Kidney (tissue), 14 donors: ENCODE measurements around the gene ZNF138. TPM values are rescaled to one million over a fixed set of nuclear protein-coding genes. Genes with fewer than 3 reads are reported as not detected.

Experiments used
- DNase-seq, 5 donors: peaks; one replicate each; pipeline ENCODE4 v3.0.0-alpha.2; 2013 to 2020
- FAIRE-seq: peaks from 2 replicates; lab custom pipeline; 2012; peaks lifted over from hg19 to GRCh38; lab: Jason Lieb, UNC
- H3K27ac ChIP-seq, 2 donors: one replicate each; pipeline ENCODE4 v1.7.0; 2013; ENCODE audit warnings: low read depth in 2 of 2, low read length in 2 of 2, inconsistent platforms in 1 of 2
- H3K27me3 ChIP-seq: one replicate; pipeline ENCODE4 v1.7.1; 2013; ENCODE audit warnings: low read length, inconsistent platforms; ENCODE audit not compliant: control insufficient read depth, insufficient read depth
- H3K36me3 ChIP-seq, 3 donors: one replicate each; pipeline versions ENCODE4 v1.7.0 to v1.7.1; 2013; ENCODE audit warnings: low read length in 3 of 3, control low read depth in 1 of 3, inconsistent platforms in 1 of 3; ENCODE audit not compliant: insufficient read depth in 3 of 3, control insufficient read depth in 2 of 3
- H3K4me1 ChIP-seq, 3 donors: one replicate each; pipeline versions ENCODE4 v1.7.0 to v1.7.1; 2013; ENCODE audit warnings: low read length in 3 of 3, inconsistent platforms in 1 of 3, low read depth in 1 of 3; ENCODE audit not compliant: control insufficient read depth in 2 of 3, insufficient read depth in 2 of 3
- H3K4me3 ChIP-seq, 3 donors: one replicate each; pipeline versions ENCODE4 v1.7.0 to v1.8.1; 2013; ENCODE audit warnings: low read length in 3 of 3, control low read depth in 1 of 3, inconsistent platforms in 1 of 3
- H3K9ac ChIP-seq, 3 donors: one replicate each; pipeline versions ENCODE4 v1.7.0 to v1.7.1; 2013; ENCODE audit warnings: low read length in 3 of 3, control low read depth in 1 of 3, inconsistent platforms in 1 of 3
- H3K9me3 ChIP-seq, 3 donors: one replicate each; pipeline versions ENCODE4 v1.7.0 to v1.7.1; 2013; ENCODE audit warnings: low read length in 3 of 3, control low read depth in 1 of 3, inconsistent platforms in 1 of 3; ENCODE audit not compliant: control insufficient read depth in 2 of 3, insufficient read depth in 1 of 3
- intact Hi-C: fragments of 100-400 bp; cut with DNase I; formaldehyde crosslinking; loops from one replicate; pipeline ENCODE4 v1.11.1; 2022
- polyA plus RNA-seq: library from polyadenylated mRNA; stranded (reverse); fragments of 350-450 nt; fragmentation: Illumina TruSeq; extraction: RNeasy Lipid Tissue Mini Kit (QIAGEN cat#74804); gene quantifications from one replicate; pipeline ENCODE4 v1.2.3, GENCODE V29; 2014; ENCODE audit warnings: low read depth, low replicate concordance; ENCODE audit not compliant: insufficient read depth
- total RNA-seq: library from RNA; stranded (reverse); fragmentation: NEBNext Ultra II Directional; extraction: Animal tissue kit (Norgen Biotek cat#: 25700); gene quantifications from one replicate; pipeline ENCODE4 v1.2.1, GENCODE V29; 2021
- TF ChIP-seq, protein P1 (sequence below): IDR thresholded peaks from 3 replicates; pipeline ENCODE4 v1.5.1; 2012; ENCODE audit warnings: mild to moderate bottlenecking, moderate library complexity, borderline replicate concordance; ENCODE audit not compliant: insufficient read depth; ENCODE audit errors: extremely low read depth
- donor health status: control.
- donor health status: control.
- donor health status: control.
- donor health status: control.
- donor health status: control.
- donor health status: DM: yes; HTN: yes; CAD: no.
- donor health status: Normal renal cell carcinoma (clear cell type).

ZNF138 gene
- total and polyA plus RNA-seq, 2 donors from 2014 or later, result 6.3 to 9.9 TPM

DNA sequence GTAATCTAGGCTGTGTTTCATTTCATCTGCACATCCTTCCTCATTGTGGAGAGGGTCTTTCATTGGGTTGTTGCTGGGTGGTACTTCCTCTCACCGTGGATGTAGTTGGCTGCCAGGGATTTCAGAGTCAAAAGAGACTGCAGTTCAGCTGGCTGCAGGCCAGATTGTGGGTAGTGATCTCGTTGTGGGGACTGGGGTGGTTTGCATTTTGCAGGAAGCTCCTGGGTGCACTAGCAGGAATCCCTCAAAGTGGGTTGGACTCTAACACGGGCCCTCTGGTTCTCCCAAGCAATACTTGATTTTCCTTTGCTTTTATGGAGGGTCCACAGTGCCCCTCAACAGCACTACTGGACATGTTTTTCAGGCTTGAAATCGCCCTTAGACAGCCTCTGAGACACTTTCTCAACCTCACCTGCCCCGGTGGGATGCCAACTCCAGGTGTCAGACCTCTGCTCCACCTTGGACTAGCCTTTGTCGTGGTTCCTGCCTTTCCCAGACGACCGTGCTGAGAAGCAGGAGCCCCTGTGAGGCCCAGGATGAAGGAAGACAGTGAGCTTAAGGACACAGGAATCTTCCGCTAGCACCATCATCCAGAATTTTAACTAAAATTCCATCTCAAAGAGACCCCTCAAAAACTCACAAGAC is 85.0 kb downstream of the ZNF138 start:
- intact Hi-C loops, result no loop called here
- Histone ChIP-seq H3K36me3 (no peaks in the 10 kb centered on the region), H3K27ac (no peak overlapping the region), H3K4me1 (no peaks in the 10 kb centered on the region), H3K27me3 (no peaks in the 10 kb centered on the region), H3K4me3 (no peak overlapping the region), H3K9me3 (peaks cover 0 to 4% (median 0%) of the 10 kb centered on the region in 3 donors), H3K9ac (no peak overlapping the region)
- DNase-seq, result no peak
- TF ChIP-seq, protein P1, sequence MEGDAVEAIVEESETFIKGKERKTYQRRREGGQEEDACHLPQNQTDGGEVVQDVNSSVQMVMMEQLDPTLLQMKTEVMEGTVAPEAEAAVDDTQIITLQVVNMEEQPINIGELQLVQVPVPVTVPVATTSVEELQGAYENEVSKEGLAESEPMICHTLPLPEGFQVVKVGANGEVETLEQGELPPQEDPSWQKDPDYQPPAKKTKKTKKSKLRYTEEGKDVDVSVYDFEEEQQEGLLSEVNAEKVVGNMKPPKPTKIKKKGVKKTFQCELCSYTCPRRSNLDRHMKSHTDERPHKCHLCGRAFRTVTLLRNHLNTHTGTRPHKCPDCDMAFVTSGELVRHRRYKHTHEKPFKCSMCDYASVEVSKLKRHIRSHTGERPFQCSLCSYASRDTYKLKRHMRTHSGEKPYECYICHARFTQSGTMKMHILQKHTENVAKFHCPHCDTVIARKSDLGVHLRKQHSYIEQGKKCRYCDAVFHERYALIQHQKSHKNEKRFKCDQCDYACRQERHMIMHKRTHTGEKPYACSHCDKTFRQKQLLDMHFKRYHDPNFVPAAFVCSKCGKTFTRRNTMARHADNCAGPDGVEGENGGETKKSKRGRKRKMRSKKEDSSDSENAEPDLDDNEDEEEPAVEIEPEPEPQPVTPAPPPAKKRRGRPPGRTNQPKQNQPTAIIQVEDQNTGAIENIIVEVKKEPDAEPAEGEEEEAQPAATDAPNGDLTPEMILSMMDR, result no peak
- FAIRE-seq, result no peak

DNA sequence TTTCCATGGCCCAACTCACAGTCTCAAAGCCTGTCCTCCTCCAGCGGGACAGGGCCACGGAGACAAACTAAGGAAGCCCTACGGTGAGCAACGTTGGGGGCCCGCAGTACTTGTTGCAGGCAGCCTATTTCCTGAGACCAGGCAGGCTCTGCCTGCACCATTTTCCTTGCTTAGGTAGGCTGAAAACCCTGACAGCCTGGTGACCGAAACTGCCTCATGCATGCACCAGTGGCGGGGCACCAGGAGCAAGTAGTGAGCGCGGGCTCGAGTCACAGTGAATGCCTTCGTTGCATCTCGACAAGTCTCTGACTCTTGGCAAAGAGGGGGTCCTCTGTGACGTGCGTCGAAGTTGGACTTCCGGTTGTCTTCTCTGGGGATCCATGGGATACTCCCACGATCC is 85.6 kb downstream of the ZNF138 start:
- no peak overlapping the region for H3K4me3 ChIP-seq
- peaks cover 0 to 4% (median 0%) of the 10 kb centered on the region in 3 donors for H3K9me3 ChIP-seq
- intact Hi-C loops, result no loop called here
- no peak overlapping the region for H3K9ac ChIP-seq
- H3K4me1 ChIP-seq, result no peaks in the 10 kb centered on the region
- no peaks in the 10 kb centered on the region for H3K27me3 ChIP-seq
- TF ChIP-seq, protein P1, result no peak
- no peak for FAIRE-seq
- no peaks in the 10 kb centered on the region for H3K36me3 ChIP-seq
- DNase-seq, result no peak
- no peak overlapping the region for H3K27ac ChIP-seq

DNA sequence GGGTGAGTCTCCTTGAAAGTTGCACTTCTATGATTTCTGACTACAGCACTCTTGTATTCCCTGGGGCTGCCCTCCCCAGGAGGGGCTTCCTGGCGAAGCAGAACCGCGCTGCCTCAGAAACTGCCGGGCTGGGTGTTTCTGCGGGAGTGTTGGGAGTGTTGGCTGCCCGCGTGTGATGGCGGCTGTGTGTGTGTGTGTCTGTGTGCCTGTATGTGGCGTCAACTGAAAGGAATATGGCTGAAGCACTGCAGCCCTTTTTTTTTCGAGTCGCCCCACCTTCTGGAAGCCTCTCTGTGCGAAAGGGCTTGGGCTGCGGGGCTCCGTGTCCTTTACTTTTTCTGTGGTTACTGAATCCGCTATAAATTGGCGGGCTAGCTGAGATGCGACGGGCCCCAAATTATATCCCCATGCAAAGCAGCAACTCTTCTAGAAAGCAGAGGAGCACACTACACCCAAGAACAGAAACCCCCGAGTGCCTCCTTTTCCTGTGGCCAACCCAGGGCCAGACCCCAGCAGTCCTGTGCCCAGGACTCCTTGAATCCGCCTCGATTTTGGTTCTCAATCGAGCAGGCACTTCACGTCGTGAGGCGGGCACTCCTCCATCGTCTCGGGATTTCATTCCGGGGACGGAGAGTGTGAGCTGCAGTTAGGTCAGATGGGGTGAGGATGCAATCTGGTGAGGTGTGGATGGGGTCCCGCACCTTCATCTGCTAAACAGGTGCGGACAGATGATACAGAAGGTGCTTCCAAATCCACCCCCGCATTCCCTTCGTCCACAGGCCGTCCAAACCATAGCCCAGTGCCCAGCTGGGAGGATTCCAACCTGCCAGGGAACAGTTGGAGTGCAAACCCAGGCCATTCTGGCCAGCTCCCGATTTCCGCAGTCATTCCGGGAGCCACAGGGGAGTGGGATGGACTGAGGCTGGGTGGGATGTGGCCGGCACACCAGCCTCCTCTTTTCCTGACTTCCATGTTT is 86.4 kb downstream of the ZNF138 start:
- Histone ChIP-seq H3K27me3 (no peaks in the 10 kb centered on the region), H3K27ac (no peak overlapping the region), H3K36me3 (no peaks in the 10 kb centered on the region), H3K4me1 (no peaks in the 10 kb centered on the region), H3K4me3 (no peak overlapping the region), H3K9me3 (peaks cover 0 to 4% (median 0%) of the 10 kb centered on the region in 3 donors), H3K9ac (no peak overlapping the region)
- DNase-seq (peak in 1 of 5 donors; percentile 7), FAIRE-seq (no peak)
- intact Hi-C loops, result no loop called here
- TF ChIP-seq, protein P1, result no peak
